ENCODE results near the gene MPPED1.

MPPED1 gene

DNA sequence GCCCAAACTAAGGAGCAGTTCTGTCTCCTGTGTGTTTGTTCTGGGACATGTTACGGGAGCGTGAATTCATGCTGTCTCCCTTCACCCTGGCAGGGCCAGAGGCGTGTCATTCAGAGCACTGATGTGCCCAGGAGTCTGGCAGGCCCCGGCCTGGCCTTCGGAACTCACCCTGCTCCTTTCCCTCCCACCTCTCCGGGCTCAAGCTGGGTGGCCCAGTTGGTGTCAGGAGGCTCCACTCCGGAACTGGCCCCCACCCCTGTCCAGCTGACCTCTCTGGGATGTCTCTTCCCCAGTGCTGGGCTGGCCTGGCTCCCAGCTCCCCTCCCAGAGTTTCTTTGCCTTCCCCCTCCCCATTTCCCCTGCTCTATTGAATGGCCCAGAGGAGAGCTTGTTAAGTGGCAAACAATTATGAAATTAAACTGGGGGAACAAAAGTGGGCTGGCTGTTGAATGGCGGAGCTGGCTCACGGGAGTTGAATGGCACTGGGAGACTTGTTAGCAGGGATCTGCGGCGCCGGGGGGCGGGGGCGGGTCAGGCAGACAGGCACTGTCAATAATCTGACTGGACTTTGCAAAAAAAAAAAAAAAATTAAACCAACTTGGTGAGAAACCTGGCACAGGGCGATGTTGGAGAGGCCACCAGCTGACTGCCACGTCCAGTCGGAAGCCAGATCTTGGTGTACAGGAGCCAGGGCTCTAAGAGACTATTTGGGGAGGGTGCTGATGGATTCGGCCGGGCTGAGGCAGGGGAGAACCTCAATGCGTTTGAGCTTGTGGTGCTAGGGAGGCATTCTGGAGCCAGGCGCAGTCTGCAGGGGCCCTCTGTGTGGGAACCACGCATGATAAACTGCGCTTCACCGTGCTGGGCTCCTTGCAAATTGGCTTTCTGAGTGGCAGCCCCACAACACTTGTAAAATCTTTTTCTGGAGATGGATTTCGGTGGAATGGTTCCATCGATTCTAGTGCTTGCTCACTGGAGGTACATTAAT is 1.3 kb downstream of the MPPED1 start:
- peak; percentile 60 for DNase-seq

DNA sequence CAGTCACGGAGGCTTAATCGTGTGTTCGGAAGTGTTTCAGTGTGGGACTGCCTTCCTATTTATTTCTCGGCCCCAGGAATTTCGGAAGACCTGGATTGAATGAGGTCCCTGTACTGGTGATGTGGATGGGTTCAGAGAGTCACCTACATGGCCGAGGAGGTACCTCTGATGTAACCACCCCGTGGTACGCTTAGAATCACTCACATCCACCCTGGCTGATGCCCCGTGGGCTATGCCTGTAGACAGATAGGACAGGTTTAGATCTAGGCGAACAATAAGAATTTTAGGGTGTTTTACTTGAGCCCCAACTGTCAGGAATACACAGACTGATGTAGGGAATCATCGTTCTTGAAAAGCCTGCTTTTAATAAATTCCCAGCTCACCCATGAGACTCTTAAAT is 2.0 kb downstream of the MPPED1 start:
- no peak for DNase-seq

DNA sequence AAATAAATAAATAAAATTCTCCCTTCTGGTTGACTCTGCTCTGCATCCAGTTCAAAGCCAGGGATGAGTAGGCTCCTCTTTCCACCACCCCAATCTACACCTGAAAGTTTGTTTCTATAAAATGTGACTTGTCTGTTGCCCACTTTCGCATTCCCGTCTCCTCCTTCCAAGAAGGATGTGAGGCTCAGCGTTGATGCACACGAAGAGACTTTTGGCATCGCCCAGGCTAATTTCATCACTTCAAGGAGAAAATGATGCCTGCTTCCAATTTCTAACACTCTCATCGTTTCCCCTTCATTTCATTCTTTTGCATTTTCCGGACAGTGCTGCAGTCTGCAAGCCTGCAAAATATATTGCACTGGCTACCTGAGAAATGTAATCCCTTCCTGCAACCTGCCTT is 3.9 kb downstream of the MPPED1 start:
- DNase-seq: no peak

DNA sequence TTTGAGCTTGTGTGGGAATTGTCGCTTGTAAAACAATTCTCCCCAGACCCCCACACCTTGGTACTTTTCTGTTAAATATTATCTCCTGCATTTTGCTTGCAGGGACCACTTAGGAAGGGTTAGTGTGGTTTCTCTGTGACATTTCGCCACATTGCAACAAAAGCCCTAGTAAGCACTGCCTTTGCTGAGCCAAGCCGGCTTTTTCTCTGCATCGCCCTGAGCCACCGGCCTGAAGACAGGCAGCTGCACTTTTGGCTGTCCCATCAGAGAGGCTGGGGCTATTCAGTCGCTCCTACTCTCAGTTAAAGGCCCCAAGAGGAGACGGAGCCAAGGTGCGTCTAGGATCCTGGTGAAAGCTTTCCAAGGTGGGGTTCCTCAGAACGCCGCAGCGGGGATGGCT is 5.7 kb downstream of the MPPED1 start:
- no peak for DNase-seq

DNA sequence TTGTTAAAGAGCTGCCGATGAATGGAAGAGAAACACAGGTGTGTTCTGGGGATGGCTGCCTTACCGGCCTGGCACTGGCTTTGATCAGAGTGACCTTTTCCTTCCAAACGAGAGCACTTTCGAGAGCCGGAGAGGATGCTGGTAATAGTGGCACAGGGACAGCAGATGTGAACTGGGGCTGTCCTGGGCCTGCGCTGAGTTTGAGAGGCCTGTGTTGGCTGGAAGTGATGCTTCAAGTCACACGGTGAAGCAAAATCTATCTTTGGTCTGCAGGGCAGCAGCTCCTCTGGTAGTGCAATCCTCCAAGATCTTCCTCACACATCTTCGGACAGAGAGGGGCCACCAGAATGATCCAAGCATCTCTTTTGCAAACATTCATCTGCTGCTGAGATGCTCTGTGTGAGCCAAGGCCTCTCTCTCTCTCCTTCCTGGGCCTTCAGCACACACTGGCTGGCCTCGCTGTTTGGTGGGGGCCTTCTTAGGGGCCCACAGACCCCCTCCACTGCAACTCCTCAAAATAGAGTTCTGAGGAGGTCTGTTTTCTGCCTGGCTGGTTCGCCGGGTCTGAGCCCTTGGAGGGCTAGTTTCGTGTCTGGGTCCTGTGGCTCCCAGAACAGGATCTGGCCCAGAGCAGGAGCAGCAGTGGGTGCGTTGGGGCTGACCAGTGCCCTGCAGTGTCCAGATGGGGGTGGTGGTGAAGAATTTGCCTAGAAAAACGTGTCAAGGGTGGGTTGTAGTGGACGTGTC is 6.4 kb downstream of the MPPED1 start:
- DNase-seq: no peak

DNA sequence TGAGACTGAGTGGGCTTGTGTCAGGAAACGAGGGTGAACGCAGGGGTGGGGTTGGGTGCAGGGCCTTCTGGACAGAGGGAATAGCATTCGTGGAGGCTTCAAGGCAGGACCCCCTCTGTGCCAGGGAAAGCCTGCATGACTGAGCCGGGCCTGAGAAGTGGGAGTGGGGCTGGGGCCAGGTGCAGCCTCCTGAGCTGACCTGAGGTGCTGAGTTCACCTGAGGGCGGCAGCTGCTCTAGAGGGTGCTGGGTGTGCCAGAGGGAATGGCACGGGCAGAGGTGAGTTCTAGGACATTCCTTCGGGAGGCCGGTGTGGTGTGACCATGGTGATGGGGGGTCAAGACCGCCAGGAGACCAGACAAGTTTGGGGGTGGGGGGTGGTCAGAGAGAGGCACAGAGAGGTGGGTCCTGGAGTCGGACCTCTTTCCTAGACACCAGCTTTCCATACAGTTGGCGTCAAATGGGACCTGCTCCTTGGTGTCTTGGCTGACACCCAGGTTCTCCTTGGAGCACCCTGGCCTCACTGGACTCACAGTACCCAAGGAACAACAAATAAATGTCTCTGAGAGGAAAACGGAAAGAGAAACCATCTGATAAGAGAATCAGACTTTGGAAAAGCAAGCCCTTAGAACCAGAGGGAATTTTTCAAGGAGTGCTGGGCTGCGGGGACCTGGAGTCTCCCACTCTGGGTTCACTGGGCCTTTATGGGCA is 7.7 kb downstream of the MPPED1 start:
- no peak for DNase-seq

DNA sequence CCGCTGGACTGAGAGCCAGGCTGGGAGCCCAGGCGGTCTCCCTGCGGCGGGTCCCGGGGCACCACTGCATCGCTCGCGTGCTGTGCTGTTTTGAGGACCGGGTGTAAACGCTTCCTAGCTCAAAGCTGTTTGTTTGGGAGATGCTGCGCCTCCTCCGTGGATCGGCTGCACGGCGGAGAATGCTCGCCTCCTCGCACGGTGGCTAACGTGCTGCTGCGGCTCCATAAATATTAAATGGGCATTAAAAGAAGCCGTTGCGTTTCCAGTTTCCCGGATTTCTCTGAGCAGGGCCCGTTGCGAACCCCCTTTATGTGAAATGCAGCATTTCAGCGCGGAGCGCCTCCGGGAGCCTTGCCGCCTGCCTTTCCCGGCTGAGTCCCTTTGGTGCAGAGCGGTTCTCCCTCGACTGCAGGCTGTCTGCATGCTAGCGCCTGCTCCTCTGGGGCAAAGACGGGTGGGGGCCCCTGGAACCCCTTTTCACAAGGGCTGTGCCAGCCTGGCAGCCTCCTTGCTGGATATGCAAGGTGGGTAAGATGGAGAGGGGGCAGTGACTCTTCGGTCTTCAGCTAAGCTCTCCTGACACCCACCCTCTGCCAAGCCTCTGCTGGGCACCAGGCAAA is 9.3 kb downstream of the MPPED1 start:
- DNase-seq: no peak

DNA sequence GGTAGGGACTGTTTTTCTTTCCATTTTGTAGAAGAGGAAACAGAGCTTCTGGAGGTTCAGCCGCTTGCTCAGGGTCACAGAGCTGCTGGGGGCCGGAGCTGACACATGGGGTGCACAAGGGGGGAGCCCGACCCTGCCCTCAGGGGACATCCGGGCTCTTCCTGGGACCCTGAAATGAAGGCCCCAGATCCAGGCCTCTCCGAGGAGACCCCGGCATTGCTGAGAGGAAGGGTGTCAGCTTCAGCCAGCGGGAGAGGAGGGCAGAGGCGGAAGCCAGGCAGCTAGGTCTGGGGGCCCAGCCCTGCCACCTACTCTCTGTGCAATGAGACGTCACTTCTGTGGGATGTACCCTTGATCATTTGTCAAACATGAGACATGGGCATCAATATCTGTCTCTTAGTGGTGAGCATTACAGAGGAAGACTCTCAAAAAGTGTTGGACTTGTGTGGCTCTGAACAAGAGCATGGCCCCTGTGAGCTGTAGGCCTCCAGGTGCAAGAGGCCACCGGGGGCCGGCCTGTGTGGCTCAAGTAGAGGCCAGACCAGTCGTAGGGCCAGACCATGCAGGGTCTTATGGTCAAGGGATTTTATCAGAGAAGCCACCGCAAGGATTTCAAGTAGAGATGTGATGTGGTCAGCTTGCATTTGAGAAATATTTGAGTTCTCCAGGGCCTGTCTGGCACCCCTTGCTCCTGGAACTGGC is 10.3 kb downstream of the MPPED1 start:
- DNase-seq: no peak

DNA sequence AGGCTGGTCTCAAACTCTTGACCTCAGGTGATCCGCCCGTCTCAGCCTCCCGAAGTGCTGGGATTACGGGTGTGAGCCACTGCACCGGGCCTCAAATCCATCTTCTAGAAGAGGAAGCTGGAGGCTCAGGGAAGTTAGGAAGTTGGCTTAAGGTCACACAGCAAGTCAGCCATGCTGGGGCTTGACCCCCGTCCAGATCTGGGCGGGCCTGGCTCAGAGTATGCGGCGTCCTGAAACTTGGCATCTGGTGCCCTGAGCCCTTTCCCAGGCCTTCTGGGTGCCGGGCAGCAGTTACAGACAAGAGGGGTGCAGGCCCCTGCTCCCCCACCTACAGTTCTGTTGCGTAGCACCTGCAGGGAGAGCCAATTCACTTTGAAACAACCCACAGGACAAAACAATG is 11.2 kb downstream of the MPPED1 start:
- DNase-seq: no peak

DNA sequence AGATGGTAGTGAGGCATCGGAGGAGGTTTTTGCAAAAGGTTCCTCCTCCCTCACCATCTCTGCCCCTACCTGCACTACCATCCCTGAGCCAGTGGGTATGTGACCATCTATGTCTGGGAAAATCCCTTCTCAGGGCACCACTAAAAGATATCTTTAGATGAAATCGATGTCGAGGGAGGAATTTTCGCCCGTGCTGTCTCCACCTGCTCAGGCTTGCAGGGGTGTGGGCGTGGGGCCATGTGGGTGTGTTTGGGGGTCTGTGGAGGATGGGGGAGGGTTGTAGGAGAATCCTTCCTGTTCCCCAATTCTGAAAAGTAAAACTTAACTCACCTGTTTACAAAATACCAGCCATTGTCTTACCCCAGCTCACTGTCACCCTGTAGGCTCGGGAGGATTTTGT is 12.4 kb downstream of the MPPED1 start:
- no peak for DNase-seq

DNA sequence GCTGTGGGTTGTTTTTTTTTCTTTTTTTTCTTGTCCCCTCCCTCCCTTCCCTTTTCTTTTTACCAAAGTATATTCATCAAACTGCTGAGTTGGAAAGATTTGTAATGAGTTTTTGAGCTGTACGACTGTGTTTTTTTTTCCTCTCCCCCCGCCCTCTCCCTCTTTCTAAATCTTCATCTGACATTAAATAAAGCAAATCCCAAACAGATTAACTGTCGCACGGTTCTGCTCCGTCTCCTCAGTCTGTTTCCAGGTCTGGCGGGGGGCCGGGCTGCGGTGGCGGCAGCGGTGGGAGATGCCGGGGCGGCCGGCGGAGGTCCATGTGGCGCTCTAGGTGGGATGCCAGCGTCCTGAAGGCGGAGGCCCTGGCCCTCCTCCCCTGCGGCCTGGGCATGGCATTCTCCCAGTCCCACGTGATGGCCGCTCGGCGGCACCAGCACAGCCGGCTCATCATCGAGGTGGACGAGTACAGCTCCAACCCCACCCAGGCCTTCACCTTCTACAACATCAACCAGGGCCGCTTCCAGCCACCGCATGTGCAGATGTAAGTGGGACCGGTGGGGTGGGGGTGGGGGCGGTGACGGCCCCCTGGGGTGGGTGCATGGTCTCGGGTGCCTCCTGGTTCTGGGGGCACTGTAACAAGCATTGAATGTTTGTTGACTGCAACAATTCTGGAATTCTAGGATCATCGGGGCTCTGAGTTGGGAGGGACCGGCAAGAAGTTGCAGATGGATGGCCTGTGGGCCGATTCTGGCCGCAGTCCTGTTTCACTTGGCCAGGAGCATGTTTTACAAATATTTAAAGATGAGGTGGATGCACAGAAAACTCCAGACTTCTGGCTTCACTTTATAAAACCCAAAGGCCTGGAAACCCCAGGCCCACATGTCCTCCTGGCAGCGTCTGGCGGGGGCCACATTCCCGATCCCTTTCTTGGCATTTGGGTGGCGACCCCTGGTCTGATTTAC is 13.1 kb downstream of the MPPED1 start:
- no peak for DNase-seq

DNA sequence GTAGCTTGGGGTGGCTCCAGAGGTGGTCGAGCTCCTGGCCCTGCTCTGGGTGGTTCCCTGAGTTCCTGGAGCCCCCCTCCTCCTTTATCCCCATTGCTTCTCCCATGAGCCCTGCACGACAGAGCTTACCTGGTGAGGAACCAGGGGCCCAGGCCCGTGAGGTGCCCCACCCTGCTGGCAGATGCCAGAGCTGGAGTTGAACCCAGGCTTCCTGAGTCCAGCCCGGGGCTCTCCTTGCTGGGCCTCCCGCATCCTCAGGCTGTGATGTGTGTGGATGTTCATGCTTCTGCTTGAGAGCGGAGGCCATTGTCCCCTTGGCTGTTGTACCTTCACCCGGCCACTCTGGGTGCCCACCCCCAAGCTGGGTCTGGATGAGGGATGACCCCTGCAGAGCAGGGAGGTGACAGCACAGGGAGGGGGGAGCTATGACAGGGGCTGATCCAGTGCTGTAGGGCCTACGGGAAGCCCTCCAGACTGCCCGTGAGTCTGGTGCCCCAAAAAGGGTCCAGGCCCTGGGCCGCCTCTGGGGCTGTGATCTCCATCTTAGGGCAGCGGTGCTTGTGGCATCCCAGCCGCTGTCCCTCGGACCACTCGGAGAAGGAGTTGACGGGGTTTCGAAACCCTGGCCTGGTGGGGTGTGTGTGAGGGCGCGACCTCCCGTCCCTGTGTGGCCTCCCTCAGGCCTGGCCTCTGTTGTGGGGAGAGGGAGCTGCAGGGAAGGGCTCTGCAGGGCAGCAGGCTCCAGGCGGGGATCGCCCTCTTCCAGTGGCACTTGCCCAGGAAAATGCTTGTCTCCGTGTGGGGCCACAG is 14.4 kb downstream of the MPPED1 start:
- no peak for DNase-seq

DNA sequence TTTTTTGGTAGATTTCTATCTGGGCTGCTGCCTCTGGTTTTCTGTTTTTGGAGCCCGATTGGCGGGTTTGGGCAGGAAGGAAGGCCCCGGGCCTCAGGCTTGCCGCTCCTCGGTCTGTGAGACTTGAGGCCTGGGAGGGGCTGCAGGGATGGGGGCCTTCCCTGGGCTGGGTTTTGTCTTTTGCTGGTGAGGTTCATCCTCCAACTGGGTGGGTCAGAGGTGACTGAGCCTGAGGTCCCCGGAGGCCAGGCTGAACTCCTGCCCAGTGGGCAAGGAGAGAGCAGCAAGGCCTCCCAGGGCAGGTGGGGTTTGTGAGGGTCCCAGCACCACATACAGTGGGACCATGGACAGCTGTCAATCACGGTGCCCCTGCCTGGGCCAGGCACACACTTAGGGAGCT is 15.0 kb downstream of the MPPED1 start:
- no peak for DNase-seq

DNA sequence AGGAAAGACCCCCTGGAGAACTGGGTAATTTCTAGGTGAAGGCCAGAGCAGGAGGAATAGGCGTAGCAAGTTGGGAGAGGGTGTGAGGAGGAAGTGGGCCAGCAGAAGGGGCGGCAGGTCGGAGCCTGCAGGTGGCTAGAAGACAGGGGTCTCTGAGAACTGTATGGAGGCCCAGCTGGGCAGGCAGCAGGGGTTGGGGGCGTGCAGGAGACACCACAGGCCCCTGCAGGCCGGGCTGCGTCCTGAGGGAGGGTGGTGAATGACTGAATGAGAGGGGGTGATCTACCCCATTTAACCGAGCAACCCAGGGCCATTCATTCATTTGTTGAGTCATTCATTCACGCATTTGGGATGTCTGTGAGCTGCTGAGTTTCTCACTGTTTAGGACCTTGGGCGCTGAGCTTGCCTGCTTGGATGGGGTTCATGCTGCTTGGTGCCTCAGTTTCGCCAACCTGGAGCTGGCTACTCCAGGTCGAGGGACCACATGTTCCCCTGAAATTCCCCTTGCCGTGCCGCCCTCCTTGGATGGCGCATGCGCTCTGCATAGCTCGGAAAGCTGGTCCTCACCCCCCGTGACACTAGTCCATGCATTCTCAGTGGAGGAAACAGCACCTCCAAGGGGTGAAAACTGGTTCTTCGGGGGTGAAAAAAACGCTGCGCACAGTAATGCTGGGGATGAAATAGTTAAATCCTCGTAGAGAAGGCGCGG is 15.6 kb downstream of the MPPED1 start:
- no peak for DNase-seq

DNA sequence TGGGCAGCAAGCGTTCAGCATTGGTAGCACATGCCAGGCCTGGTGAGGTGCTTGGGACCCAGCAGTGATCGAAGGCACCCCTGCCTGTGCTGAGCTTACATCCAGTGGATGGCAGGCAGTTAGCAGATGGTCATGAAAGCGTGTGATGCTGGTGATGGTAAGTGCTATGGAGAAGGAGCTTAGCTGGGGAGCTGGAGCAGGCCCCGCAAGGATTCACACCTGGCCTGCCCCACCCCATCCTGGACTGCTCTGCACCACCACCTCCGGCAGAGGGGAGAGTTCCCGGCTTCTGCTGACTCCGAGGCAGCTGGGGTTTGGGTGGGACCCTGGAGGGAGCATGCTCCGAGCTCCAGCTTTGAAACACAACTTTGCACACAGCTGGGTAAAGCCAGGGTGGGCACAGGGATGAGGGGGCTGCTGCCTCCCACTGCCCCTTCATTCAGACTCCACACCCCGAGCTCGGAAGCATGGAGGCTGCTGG is 16.2 kb downstream of the MPPED1 start:
- no peak for DNase-seq

DNA sequence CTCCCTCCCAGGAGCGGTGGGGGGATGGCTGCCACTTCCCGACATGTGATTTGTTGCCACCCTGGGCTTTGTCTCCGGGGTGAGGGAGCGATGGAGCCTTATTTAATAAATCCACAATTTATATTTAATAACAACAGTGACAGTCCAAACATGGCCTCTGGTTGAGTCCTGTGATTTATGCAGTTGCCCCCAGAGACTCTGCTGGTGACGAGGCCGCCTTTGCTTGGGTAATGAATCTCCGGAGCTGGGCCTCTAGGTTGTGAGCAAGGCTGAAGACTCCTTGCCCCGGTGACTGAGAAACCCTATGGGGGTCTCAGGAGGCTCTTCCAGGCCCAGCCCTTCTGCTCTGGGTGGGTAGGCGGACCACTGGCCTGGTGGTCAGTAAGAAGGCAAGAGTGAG is 16.7 kb downstream of the MPPED1 start:
- no peak for DNase-seq

DNA sequence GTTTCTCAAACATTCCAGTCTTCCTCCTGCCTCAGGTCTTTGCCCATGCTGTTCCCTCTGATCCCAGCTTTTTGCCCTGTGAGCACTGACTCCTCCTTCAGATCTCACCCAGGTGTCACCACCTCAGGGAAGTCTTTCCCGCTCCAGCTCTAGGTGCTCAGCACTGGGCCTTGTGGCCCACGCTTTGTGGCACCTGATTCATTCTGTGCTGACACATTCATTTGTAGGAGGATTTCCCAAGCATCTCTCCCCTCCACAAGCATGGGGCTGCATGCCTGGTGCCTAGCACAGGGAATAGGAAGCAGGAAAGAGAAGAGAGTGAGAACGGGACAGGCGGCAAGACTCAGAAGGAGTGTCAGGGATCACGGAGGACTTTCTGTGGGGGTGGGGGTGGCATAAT is 17.6 kb downstream of the MPPED1 start:
- no peak for DNase-seq

DNA sequence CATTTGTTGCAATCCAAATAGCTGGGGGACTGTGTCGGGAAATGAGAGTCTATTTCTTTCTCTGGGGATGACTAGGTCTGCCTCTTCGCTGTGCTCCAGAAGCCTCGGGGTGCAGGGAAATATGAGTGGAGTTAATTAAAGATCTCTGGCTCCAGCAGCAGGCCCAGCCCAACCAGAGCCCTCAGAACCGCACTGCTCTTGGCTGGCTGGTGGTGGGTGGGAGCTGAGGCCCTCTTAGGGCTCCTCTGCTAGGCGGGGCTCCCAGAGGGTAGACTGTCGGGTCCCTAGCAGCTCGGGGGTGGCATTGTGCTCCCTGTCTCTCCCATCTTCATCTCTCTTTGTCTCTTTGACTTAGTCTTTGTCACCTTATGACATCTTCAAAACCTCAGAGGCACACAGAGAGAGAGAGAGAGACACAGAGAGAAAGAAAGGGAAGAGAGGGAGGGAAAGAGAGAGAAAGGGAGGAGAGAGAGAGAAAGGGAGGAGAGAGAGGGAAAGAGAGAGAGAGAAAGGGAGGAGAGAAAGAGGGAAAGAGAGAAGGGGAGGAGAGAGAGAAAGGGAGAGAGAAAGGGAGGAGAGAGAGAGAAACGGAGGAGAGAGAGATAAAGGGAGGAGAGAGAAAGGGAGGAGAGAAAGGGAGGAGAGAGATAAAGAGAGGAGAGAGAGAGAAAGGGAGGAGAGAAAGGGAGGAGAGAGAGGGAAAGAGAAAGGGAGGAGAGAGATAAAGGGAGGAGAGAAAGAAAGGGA is 20.2 kb downstream of the MPPED1 start:
- no peak for DNase-seq
